WTC11 (cell line): ENCODE results near the gene MEN1. TPM values are rescaled to one million over a fixed set of nuclear protein-coding genes. Genes with fewer than 3 reads are reported as not detected.

Experiments
- ATAC-seq: fragments of 200-7000 bp; cut with Tn5 transposase; 2 replicates; pipeline ENCODE4 v1.10.0; 2021; ENCODE audit warnings: mild to moderate bottlenecking, moderate library complexity
- CTCF ChIA-PET: fragments of 300-600 bp; sonication (Branson Sonifier 250); formaldehyde crosslinking; loops from one replicate; lab custom pipeline; 2021; ENCODE audit warnings: antibody characterized with exemption; lab: Charles Lee
- POLR2A ChIA-PET: fragments of 350-600 bp; sonication (Branson Sonifier 250); formaldehyde crosslinking; loops from one replicate; lab custom pipeline; 2021; ENCODE audit warnings: antibody characterized with exemption; lab: Charles Lee
- DNase-seq: peaks from one replicate; pipeline ENCODE4 v3.0.0; 2021; ENCODE audit warnings: low spot score
- H3K27ac Mint-ChIP-seq: 2 replicates; pipeline ENCODE4 v1.8.0; 2021; ENCODE audit warnings: mixed read lengths
- H3K27me3 Mint-ChIP-seq: 2 replicates; pipeline ENCODE4 v1.8.0; 2021; ENCODE audit warnings: low read depth, mild to moderate bottlenecking, moderate library complexity, mixed read lengths
- H3K36me3 Mint-ChIP-seq: 2 replicates; pipeline ENCODE4 v1.8.0; 2021; ENCODE audit warnings: mixed read lengths
- H3K4me1 Mint-ChIP-seq: 2 replicates; pipeline ENCODE4 v1.8.0; 2022; ENCODE audit warnings: mixed read lengths
- H3K4me3 Mint-ChIP-seq: 2 replicates; pipeline ENCODE4 v1.8.0; 2021; ENCODE audit warnings: mild to moderate bottlenecking, moderate library complexity, mixed read lengths
- H3K9me3 Mint-ChIP-seq: 2 replicates; pipeline ENCODE4 v1.8.0; 2021; ENCODE audit warnings: mixed read lengths
- ATF1 ChIP-seq: sonication (generic); formaldehyde crosslinking; IDR thresholded peaks from 2 replicates; pipeline ENCODE4 v1.8.1; 2023; ENCODE audit warnings: mild to moderate bottlenecking, moderate library complexity, missing genetic modification reagents
- ETV6 ChIP-seq: sonication (generic); formaldehyde crosslinking; IDR thresholded peaks from 2 replicates; pipeline ENCODE4 v1.8.1; 2022; ENCODE audit warnings: mild to moderate bottlenecking, missing genetic modification reagents
- FOXJ3 ChIP-seq: sonication (generic); formaldehyde crosslinking; IDR thresholded peaks from 2 replicates; pipeline ENCODE4 v1.9.0; 2021; ENCODE audit warnings: missing genetic modification reagents, mild to moderate bottlenecking, borderline replicate concordance
- JUN ChIP-seq: sonication (generic); formaldehyde crosslinking; IDR thresholded peaks from 2 replicates; pipeline ENCODE4 v1.8.0; 2023; ENCODE audit warnings: mild to moderate bottlenecking, missing genetic modification reagents
- NFE2L1 ChIP-seq: sonication (generic); formaldehyde crosslinking; IDR thresholded peaks from 2 replicates; pipeline ENCODE4 v1.8.1; 2023; ENCODE audit warnings: missing genetic modification reagents
- OVOL2 ChIP-seq: fragments of 250-450 bp; sonication (Bioruptor Pico); IDR thresholded peaks from 2 replicates; pipeline ENCODE4 v1.9.0; 2021; ENCODE audit warnings: mild to moderate bottlenecking, borderline replicate concordance
- SOX15 ChIP-seq: fragments of 250-450 bp; sonication (Bioruptor Pico); IDR thresholded peaks from 2 replicates; pipeline ENCODE4 v1.9.0; 2021; ENCODE audit warnings: mild to moderate bottlenecking
- SP1 ChIP-seq: sonication (generic); formaldehyde crosslinking; conservative IDR thresholded peaks from 2 replicates; pipeline ENCODE4 v1.8.1; 2022; ENCODE audit warnings: missing genetic modification reagents
- TCF7 ChIP-seq: sonication (generic); formaldehyde crosslinking; IDR thresholded peaks from 2 replicates; pipeline ENCODE4 v1.8.0; 2022; ENCODE audit warnings: mild to moderate bottlenecking, low read depth, missing genetic modification reagents, moderate library complexity
- ZBTB21 ChIP-seq: sonication (generic); formaldehyde crosslinking; IDR thresholded peaks from 2 replicates; pipeline ENCODE4 v1.8.1; 2023; ENCODE audit warnings: mild to moderate bottlenecking, missing genetic modification reagents, borderline replicate concordance
- total RNA-seq: library from RNA; stranded (reverse); gene quantifications from 3 replicates; pipeline ENCODE4 v1.2.3, GENCODE V29; 2021
- TF ChIP-seq, protein P1 (sequence below): fragments of 200-600 bp; IDR thresholded peaks from 2 replicates; pipeline ENCODE4 v1.8.0; 2022; ENCODE audit warnings: antibody characterized with exemption
- TF ChIP-seq, protein P2 (sequence below): sonication (generic); formaldehyde crosslinking; IDR thresholded peaks from 2 replicates; pipeline ENCODE4 v1.8.0; 2022; ENCODE audit warnings: mild to moderate bottlenecking, missing genetic modification reagents
- TF ChIP-seq, protein P3 (sequence below): sonication (generic); formaldehyde crosslinking; IDR thresholded peaks from 2 replicates; pipeline ENCODE4 v1.8.1; 2023; ENCODE audit warnings: mild to moderate bottlenecking, missing genetic modification reagents, moderate library complexity
- TF ChIP-seq, protein P4 (sequence below): sonication (generic); formaldehyde crosslinking; IDR thresholded peaks from 2 replicates; pipeline ENCODE4 v1.8.1; 2023; ENCODE audit warnings: mild to moderate bottlenecking, missing genetic modification reagents
- TF ChIP-seq, protein P5 (sequence below): fragments of 250-450 bp; sonication (Bioruptor Pico); IDR thresholded peaks from 2 replicates; pipeline ENCODE4 v1.9.0; 2021; ENCODE audit warnings: mild to moderate bottlenecking
- TF ChIP-seq, protein P6 (sequence below): fragments of 250-450 bp; sonication (Bioruptor Pico); IDR thresholded peaks from 2 replicates; pipeline ENCODE4 v1.9.0; 2021; ENCODE audit warnings: mild to moderate bottlenecking
- TF ChIP-seq, protein P7 (sequence below): sonication (generic); formaldehyde crosslinking; IDR thresholded peaks from 2 replicates; pipeline ENCODE4 v1.8.1; 2022; ENCODE audit warnings: mild to moderate bottlenecking, moderate library complexity, missing genetic modification reagents
- TF ChIP-seq, protein P8 (sequence below): fragments of 250-450 bp; sonication (Bioruptor Pico); IDR thresholded peaks from 2 replicates; pipeline ENCODE4 v1.9.0; 2021; ENCODE audit warnings: mild to moderate bottlenecking, borderline replicate concordance

The MEN1 gene
- total RNA-seq, 1 experiment from 2014 or later: 47.1 TPM

DNA sequence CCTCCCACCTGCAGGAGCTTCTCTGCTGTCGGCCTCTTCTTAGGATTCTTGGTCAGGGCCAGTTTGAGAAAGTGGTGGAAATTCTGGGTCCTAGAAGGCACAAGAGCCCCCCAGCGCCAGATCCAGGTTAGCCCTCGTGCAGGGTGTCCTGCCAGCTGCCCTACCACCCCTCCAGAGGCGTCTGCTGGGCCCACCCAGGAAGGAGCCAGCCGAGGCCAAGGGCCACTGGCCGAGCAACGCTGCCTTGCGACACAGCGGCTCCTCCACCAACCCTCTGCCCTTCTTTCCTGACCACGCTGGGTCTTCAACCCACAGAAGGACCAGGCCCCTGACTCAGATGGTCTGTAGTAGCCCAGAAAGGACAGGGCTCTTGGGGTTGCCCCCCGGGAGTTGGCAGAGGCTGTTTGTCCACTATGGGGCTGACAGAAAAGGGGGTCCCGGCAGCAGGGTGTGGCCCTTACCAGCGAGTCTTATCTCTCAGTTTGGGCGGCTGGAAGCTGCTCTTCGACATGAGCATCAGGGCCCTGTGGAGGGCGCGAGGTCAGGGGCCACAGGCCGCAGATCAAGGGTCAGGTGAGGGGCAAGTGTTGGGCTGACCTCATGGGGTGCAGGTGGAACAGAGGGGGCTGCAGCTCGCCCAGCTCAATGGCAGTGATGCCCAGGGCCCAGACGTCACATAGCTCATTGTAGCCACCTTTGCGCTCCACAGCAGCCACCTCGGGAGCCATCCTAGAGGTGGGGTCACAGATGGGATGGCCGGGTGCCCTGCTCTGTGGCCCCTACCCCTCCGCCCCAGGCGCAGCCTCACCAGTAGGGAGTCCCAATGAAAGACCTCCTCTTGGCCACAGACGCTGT lies 9.8 kb downstream of the MEN1 start:
- Mint-ChIP-seq H3K4me3 (no peak overlapping the region), H3K4me1 (peaks cover 11% of the 10 kb centered on the region), H3K9me3 (no peaks in the 10 kb centered on the region), H3K27me3 (no peaks in the 10 kb centered on the region), H3K36me3 (0 out of 2 replicates have a peak, but pooled peaks cover 1% of the 10 kb centered on the region), H3K27ac (no peak overlapping the region)
- ATAC-seq (no peak), DNase-seq (no peak)
- TF ChIP-seq ATF1 (CRISPR knock-in tag) (no peak), NFE2L1 (CRISPR knock-in tag) (no peak), SP1 (CRISPR knock-in tag) (no peak), OVOL2 (CRISPR knock-in tag) (no peak)
- TF ChIP-seq, protein P1, sequence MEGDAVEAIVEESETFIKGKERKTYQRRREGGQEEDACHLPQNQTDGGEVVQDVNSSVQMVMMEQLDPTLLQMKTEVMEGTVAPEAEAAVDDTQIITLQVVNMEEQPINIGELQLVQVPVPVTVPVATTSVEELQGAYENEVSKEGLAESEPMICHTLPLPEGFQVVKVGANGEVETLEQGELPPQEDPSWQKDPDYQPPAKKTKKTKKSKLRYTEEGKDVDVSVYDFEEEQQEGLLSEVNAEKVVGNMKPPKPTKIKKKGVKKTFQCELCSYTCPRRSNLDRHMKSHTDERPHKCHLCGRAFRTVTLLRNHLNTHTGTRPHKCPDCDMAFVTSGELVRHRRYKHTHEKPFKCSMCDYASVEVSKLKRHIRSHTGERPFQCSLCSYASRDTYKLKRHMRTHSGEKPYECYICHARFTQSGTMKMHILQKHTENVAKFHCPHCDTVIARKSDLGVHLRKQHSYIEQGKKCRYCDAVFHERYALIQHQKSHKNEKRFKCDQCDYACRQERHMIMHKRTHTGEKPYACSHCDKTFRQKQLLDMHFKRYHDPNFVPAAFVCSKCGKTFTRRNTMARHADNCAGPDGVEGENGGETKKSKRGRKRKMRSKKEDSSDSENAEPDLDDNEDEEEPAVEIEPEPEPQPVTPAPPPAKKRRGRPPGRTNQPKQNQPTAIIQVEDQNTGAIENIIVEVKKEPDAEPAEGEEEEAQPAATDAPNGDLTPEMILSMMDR: no peak
- TF ChIP-seq, protein P2, sequence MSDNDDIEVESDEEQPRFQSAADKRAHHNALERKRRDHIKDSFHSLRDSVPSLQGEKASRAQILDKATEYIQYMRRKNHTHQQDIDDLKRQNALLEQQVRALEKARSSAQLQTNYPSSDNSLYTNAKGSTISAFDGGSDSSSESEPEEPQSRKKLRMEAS: no peak
- TF ChIP-seq, protein P3, sequence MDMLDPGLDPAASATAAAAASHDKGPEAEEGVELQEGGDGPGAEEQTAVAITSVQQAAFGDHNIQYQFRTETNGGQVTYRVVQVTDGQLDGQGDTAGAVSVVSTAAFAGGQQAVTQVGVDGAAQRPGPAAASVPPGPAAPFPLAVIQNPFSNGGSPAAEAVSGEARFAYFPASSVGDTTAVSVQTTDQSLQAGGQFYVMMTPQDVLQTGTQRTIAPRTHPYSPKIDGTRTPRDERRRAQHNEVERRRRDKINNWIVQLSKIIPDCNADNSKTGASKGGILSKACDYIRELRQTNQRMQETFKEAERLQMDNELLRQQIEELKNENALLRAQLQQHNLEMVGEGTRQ (CRISPR knock-in tag): no peak
- TF ChIP-seq, protein P4, sequence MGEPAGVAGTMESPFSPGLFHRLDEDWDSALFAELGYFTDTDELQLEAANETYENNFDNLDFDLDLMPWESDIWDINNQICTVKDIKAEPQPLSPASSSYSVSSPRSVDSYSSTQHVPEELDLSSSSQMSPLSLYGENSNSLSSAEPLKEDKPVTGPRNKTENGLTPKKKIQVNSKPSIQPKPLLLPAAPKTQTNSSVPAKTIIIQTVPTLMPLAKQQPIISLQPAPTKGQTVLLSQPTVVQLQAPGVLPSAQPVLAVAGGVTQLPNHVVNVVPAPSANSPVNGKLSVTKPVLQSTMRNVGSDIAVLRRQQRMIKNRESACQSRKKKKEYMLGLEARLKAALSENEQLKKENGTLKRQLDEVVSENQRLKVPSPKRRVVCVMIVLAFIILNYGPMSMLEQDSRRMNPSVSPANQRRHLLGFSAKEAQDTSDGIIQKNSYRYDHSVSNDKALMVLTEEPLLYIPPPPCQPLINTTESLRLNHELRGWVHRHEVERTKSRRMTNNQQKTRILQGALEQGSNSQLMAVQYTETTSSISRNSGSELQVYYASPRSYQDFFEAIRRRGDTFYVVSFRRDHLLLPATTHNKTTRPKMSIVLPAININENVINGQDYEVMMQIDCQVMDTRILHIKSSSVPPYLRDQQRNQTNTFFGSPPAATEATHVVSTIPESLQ (CRISPR knock-in tag): no peak
- POLR2A ChIA-PET: no interaction called here
- CTCF ChIA-PET: interaction anchor here (0.6 to 2.5 kb wide), 8 partner anchors 9 to 474 kb away, joined by 3 to 13 read pairs (median 4); partner anchors contain the start of genes MEN1 and SF1

DNA sequence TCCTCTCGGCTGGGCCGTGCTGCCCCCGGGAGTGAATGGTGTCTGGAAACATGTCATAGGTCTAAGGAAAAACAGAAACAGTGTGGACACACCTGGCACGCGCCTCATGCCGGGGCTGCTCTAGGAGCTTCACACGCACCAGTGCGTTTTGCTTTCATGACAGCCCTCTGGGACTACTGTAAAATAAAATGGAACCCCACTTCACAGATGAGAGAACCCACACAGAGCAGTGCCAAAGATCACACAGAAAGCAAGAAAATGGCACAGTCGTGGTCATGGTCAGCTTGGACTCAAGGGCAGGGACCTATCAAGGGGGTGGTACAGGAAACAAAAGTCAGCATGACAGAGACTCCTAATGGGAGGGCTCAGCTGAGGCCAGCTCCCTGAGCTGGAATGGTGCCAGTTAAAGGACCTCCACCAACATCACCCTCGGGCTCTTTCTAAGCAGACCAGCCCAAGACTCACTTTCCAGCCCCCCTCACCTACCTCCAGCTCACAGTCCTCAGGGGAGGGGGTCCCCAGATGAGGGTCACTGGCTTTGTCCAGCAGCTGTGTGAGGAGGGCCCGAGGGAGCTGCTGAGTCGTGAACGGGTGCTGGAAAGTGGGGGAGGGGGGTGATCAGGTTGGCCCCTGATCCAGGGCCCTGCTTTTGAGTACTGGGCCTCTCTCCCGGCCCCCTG lies 10.6 kb downstream of the MEN1 start:
- ATAC-seq: no peak
- Mint-ChIP-seq H3K36me3 (no peaks in the 10 kb centered on the region), H3K4me1 (peaks cover 11% of the 10 kb centered on the region), H3K27ac (no peak overlapping the region), H3K27me3 (no peaks in the 10 kb centered on the region), H3K9me3 (no peaks in the 10 kb centered on the region), H3K4me3 (no peak overlapping the region)
- POLR2A ChIA-PET: no interaction called here
- CTCF ChIA-PET: interaction anchor here (0.8 to 2.5 kb wide), 6 partner anchors 10 to 88 kb away, joined by 3 to 13 read pairs (median 4); partner anchors contain the start of genes MEN1 and SF1
- DNase-seq: no peak
- TF ChIP-seq, protein P5, sequence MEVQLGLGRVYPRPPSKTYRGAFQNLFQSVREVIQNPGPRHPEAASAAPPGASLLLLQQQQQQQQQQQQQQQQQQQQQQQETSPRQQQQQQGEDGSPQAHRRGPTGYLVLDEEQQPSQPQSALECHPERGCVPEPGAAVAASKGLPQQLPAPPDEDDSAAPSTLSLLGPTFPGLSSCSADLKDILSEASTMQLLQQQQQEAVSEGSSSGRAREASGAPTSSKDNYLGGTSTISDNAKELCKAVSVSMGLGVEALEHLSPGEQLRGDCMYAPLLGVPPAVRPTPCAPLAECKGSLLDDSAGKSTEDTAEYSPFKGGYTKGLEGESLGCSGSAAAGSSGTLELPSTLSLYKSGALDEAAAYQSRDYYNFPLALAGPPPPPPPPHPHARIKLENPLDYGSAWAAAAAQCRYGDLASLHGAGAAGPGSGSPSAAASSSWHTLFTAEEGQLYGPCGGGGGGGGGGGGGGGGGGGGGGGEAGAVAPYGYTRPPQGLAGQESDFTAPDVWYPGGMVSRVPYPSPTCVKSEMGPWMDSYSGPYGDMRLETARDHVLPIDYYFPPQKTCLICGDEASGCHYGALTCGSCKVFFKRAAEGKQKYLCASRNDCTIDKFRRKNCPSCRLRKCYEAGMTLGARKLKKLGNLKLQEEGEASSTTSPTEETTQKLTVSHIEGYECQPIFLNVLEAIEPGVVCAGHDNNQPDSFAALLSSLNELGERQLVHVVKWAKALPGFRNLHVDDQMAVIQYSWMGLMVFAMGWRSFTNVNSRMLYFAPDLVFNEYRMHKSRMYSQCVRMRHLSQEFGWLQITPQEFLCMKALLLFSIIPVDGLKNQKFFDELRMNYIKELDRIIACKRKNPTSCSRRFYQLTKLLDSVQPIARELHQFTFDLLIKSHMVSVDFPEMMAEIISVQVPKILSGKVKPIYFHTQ: no peak
- TF ChIP-seq, protein P6, sequence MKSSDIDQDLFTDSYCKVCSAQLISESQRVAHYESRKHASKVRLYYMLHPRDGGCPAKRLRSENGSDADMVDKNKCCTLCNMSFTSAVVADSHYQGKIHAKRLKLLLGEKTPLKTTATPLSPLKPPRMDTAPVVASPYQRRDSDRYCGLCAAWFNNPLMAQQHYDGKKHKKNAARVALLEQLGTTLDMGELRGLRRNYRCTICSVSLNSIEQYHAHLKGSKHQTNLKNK (CRISPR knock-in tag): no peak
- no peak for TF ChIP-seq FOXJ3 (CRISPR knock-in tag)
- TF ChIP-seq SOX15: no peak
- TF ChIP-seq, protein P7, sequence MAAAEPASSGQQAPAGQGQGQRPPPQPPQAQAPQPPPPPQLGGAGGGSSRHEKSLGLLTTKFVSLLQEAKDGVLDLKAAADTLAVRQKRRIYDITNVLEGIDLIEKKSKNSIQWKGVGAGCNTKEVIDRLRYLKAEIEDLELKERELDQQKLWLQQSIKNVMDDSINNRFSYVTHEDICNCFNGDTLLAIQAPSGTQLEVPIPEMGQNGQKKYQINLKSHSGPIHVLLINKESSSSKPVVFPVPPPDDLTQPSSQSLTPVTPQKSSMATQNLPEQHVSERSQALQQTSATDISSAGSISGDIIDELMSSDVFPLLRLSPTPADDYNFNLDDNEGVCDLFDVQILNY (CRISPR knock-in tag): no peak
- TF ChIP-seq ZBTB21 (CRISPR knock-in tag): no peak
- TF ChIP-seq, protein P8, sequence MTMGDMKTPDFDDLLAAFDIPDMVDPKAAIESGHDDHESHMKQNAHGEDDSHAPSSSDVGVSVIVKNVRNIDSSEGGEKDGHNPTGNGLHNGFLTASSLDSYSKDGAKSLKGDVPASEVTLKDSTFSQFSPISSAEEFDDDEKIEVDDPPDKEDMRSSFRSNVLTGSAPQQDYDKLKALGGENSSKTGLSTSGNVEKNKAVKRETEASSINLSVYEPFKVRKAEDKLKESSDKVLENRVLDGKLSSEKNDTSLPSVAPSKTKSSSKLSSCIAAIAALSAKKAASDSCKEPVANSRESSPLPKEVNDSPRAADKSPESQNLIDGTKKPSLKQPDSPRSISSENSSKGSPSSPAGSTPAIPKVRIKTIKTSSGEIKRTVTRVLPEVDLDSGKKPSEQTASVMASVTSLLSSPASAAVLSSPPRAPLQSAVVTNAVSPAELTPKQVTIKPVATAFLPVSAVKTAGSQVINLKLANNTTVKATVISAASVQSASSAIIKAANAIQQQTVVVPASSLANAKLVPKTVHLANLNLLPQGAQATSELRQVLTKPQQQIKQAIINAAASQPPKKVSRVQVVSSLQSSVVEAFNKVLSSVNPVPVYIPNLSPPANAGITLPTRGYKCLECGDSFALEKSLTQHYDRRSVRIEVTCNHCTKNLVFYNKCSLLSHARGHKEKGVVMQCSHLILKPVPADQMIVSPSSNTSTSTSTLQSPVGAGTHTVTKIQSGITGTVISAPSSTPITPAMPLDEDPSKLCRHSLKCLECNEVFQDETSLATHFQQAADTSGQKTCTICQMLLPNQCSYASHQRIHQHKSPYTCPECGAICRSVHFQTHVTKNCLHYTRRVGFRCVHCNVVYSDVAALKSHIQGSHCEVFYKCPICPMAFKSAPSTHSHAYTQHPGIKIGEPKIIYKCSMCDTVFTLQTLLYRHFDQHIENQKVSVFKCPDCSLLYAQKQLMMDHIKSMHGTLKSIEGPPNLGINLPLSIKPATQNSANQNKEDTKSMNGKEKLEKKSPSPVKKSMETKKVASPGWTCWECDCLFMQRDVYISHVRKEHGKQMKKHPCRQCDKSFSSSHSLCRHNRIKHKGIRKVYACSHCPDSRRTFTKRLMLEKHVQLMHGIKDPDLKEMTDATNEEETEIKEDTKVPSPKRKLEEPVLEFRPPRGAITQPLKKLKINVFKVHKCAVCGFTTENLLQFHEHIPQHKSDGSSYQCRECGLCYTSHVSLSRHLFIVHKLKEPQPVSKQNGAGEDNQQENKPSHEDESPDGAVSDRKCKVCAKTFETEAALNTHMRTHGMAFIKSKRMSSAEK (CRISPR knock-in tag): no peak
- no peak for TF ChIP-seq ETV6
- no peak for TF ChIP-seq TCF7
- no peak for TF ChIP-seq OVOL2 (CRISPR knock-in tag)
- TF ChIP-seq JUN: no peak
